DND-41 (cell line): ENCODE data around the gene CREBBP.

Experiments
- CTCF ChIP-seq: IDR thresholded peaks from 2 replicates; pipeline ENCODE4 v1.5.1; 2012; ENCODE audit warnings: borderline replicate concordance, low read length, moderate library complexity, mild to moderate bottlenecking; ENCODE audit not compliant: poor library complexity, severe bottlenecking; ENCODE audit errors: extremely low read depth
- EZH2 ChIP-seq: IDR thresholded peaks from 3 replicates; pipeline ENCODE4 v1.6.1; 2012; ENCODE audit warnings: borderline replicate concordance, low read depth, mild to moderate bottlenecking, moderate library complexity, low read length, inconsistent platforms; ENCODE audit not compliant: severe bottlenecking

- TF ChIP-seq CTCF = no peak
- TF ChIP-seq EZH2 = no peak
These were observed 1.1 kb downstream of the CREBBP start for GRCh38 chr16:3879258-3879886.
